ENCODE results near the gene SPOCK3. TPM values are rescaled to one million over a fixed set of nuclear protein-coding genes. Genes with fewer than 3 reads are reported as not detected.

The SPOCK3 gene
- total and polyA plus RNA-seq, 10 of the 15 experiments (the other 5 are each of a cell fraction or from before 2014, with no cell fraction given), result 0.06 to 0.39 (median 0.09) TPM; not detected in 5

- Histone ChIP-seq H3K27me3 (replicated peaks in 1 of 2; ENCODE audit: control insufficient read depth in 2 of 2, insufficient read depth in 2 of 2, low read length in 1 of 2) (no peaks in the 10 kb centered on the region), H3K27ac (ENCODE audit: control insufficient read depth, insufficient read depth) (no peak overlapping the region), H3K79me2 (ENCODE audit: control insufficient read depth, insufficient read depth, low read length) (no peaks in the 10 kb centered on the region), H4K20me1 (ENCODE audit: control insufficient read depth, insufficient read depth) (no peaks in the 10 kb centered on the region), H3K36me3 (ENCODE audit: control insufficient read depth in 2 of 2, insufficient read depth in 2 of 2, low read length in 1 of 2) (no peaks in the 10 kb centered on the region), H3K9ac (ENCODE audit: control insufficient read depth, insufficient read depth, low read length) (no peak overlapping the region), H2AFZ (ENCODE audit: control insufficient read depth, low read depth, low read length) (no peak overlapping the region), H3K4me3 (no peak overlapping the region), H3K4me2 (ENCODE audit: control insufficient read depth, insufficient read depth) (no peak overlapping the region), H3K4me1 (ENCODE audit: control insufficient read depth, insufficient read depth, low read length) (no peaks in the 10 kb centered on the region), H3K9me3 (replicated peaks; ENCODE audit: control insufficient read depth, insufficient read depth, low read length) (no peaks in the 10 kb centered on the region; the same call in 2 of the 3 replicates)
- intact Hi-C loops (cut with micrococcal nuclease; ENCODE audit: unreplicated experiment), result no loop called here
- POLR2A ChIA-PET, result no interaction called here
- no TSS peak for BruUV-seq (replicated peaks)
- ATAC-seq, result no peak
- FAIRE-seq, result no peak
- CTCF ChIA-PET, result no interaction called here
- SMC1A ChIA-PET (ENCODE audit: uncharacterized antibody, unreplicated experiment), result no interaction called here
- RAD21 ChIA-PET (ENCODE audit: unreplicated experiment), result no interaction called here
- TF ChIP-seq SREBF1 (IDR thresholded peaks at IDR 0.05; ENCODE audit: low read length) (no peak), NR2F1 (conservative IDR thresholded peaks at IDR 0.05) (no peak), ZNF24 (IDR thresholded peaks at IDR 0.05) (no peak)
- in situ Hi-C loops (cut with MboI), result no loop called here
- no peak for DNase-seq (ENCODE audit: low read depth, low spot score)
Measured at GRCh38 chr4:166808380-166808779, 425.9 kb downstream of the SPOCK3 start.

GRCh38 chr4:166802346-166802745, 431.9 kb downstream of the SPOCK3 start:
- H3K4me1 ChIP-seq (ENCODE audit: control insufficient read depth, insufficient read depth, low read length), result no peaks in the 10 kb centered on the region
- no peak for TF ChIP-seq REST (IDR thresholded peaks at IDR 0.05; ENCODE audit: low read depth, low read length)
- TF ChIP-seq, protein P1, sequence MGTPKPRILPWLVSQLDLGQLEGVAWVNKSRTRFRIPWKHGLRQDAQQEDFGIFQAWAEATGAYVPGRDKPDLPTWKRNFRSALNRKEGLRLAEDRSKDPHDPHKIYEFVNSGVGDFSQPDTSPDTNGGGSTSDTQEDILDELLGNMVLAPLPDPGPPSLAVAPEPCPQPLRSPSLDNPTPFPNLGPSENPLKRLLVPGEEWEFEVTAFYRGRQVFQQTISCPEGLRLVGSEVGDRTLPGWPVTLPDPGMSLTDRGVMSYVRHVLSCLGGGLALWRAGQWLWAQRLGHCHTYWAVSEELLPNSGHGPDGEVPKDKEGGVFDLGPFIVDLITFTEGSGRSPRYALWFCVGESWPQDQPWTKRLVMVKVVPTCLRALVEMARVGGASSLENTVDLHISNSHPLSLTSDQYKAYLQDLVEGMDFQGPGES (IDR thresholded peaks at IDR 0.05), result no peak
- WGBS (ENCODE audit: insufficient coverage, insufficient replicate concordance, low lambda C conversion rate, missing lambda C conversion rate), result 83% methylated on average over 4 of the region's 4 CpGs
- H2AFZ ChIP-seq (ENCODE audit: control insufficient read depth, low read depth, low read length), result no peak overlapping the region
- H3K9me3 ChIP-seq (replicated peaks; ENCODE audit: control insufficient read depth, insufficient read depth, low read length), result no peaks in the 10 kb centered on the region; the same call in 2 of the 3 replicates
- FAIRE-seq (no peak), ATAC-seq (no peak), DNase-seq (ENCODE audit: low read depth, low spot score) (no peak)
- H3K4me3 ChIP-seq, result no peak overlapping the region
- RAD21 ChIA-PET (ENCODE audit: unreplicated experiment), result no interaction called here
- H3K27me3 ChIP-seq (replicated peaks in 1 of 2; ENCODE audit: control insufficient read depth in 2 of 2, insufficient read depth in 2 of 2, low read length in 1 of 2), result no peaks in the 10 kb centered on the region
- no peaks in the 10 kb centered on the region for H3K36me3 ChIP-seq (ENCODE audit: control insufficient read depth in 2 of 2, insufficient read depth in 2 of 2, low read length in 1 of 2)
- in situ Hi-C loops (cut with MboI) (no loop called here), intact Hi-C loops (cut with micrococcal nuclease; ENCODE audit: unreplicated experiment) (no loop called here)
- SMC1A ChIA-PET (ENCODE audit: uncharacterized antibody, unreplicated experiment), result no interaction called here
- no peak overlapping the region for H3K4me2 ChIP-seq (ENCODE audit: control insufficient read depth, insufficient read depth)
- H3K79me2 ChIP-seq (ENCODE audit: control insufficient read depth, insufficient read depth, low read length), result no peaks in the 10 kb centered on the region
- no TSS peak for BruUV-seq (replicated peaks)
- no peak overlapping the region for H3K9ac ChIP-seq (ENCODE audit: control insufficient read depth, insufficient read depth, low read length)
- CTCF ChIA-PET, result no interaction called here
- H3K27ac ChIP-seq (ENCODE audit: control insufficient read depth, insufficient read depth), result no peak overlapping the region
- POLR2A ChIA-PET, result no interaction called here
- H4K20me1 ChIP-seq (ENCODE audit: control insufficient read depth, insufficient read depth), result no peaks in the 10 kb centered on the region

Measured in GM12878 (cell line).